Urothelium cell line (cell line): ENCODE measurements around the gene HOXA2.
A peak's percentile ranks its signal among the peaks of the same experiment; 100 is the strongest.

Experiments
- DNase-seq: peaks from one replicate; pipeline ENCODE4 v3.0.0; 2011; ENCODE audit warnings: low spot score, mixed read lengths
- FAIRE-seq: peaks from 2 replicates; lab custom pipeline; 2011; peaks lifted over from hg19 to GRCh38; lab: Jason Lieb, UNC

The HOXA2 gene

DNA sequence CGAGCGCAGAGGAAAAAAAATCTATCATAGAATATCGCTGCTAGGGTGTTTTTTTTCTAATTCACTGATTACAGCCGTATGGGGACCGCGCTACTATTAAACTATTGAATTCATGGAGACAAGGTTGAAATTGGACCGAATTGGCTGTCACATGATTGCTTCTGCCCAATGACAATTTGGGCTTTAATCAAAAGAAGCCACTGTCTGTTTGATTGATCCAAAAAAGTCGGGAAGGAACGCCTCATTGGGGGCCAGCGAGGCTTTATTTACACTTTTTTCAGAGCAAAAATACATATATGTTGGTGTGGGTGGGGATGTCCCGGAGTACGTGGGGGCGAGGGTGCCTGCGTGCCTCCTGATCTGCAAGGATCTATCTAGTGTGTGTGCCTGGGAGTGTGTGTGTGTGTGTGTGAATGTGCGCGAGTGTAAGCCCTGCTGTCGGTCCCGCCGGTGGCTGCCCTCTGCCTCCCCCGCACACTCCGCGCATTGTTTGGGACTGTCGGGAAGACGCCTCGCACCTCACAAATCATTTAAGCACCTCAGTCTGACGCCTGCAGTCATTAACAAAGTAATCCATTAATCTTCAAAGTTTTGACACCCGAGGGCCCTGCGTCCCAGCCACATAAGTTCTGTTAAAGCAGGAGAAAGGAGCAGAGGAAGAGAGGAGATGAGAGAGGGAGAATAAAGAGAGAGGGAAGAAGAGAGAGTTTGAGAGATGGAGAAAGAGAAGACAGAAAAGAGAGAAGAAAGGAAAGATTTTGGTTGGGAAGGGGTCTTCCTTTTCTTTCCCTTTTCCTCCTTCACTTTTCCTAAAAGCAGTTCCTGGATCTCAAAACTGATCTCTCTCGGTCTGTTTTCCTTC is at the start of gene HOXA2:
Gene HOXA2, minus strand, starts transcription at position 103 of the 862 bp plus-strand sequence. CDS start 183 bp downstream, outside the sequence.
- FAIRE-seq (peak; percentile 68), DNase-seq (no peak)

DNA sequence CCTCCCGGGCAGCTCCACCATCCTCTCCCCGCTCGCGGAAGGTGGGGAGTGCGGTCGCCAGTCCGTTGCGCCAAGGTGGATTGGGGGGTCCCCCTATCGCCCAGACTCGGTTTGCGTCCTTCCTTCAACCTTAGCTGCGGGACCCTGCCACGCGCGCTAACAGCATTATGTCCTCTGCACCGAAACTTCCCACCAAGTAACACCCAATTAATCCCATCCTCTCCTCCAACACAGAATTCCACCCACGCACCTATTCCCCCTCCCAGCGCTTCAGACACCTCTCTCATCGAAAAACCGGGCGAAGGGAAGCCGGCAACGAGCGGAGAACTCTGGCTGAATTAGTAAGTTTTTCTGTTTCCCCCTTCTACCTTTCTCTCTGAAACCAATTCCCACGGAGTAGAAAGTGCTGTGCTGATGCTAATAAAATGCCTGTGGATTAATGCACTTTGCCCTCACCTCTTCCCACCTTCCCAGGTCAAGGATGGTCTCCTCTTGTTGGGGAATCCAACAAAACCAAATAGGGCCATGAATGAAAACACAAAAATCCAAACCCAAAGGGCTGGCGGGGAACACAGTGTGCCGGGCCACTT is 49.0 kb upstream of the HOXA2 start:
- FAIRE-seq (no peak), DNase-seq (no peak)

DNA sequence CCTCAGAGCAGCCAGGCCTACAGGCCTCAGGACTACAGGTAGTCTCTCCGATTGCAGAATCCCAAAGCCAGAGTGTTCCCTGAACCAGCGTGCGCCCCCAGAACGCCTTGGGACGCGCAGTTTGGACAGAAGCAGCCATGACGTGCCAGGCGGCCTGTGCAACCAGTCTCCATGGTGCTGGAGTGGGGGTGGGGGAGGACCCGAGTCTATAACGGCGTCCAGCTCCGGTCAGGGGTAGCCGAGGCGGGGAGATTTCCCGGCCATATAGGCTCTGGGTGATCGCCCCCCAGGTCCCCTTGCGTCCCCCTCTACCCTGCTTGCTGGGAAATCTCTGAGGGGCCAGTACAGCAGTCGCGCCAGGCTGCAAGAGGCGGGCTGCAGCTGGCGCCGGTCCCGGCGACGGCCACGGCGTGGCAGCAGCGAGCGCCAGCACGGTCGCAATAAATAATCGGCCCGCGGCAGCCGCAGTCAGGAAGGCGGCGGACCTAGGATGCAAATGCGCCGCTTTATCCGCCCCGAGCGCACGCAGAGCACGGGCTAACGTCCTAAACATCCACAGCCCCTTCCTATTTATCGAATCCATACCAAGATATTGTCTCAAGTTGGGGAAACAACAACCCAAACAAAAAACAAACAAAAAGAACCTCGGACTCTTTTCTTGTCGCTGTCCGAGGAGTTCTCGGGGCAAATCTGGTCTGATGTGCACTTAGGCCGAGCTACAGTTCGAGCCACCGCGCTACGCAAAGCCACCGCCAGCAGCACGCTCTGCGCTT is 48.3 kb upstream of the HOXA2 start:
- FAIRE-seq (peak; percentile 97), DNase-seq (peak; percentile 92)

DNA sequence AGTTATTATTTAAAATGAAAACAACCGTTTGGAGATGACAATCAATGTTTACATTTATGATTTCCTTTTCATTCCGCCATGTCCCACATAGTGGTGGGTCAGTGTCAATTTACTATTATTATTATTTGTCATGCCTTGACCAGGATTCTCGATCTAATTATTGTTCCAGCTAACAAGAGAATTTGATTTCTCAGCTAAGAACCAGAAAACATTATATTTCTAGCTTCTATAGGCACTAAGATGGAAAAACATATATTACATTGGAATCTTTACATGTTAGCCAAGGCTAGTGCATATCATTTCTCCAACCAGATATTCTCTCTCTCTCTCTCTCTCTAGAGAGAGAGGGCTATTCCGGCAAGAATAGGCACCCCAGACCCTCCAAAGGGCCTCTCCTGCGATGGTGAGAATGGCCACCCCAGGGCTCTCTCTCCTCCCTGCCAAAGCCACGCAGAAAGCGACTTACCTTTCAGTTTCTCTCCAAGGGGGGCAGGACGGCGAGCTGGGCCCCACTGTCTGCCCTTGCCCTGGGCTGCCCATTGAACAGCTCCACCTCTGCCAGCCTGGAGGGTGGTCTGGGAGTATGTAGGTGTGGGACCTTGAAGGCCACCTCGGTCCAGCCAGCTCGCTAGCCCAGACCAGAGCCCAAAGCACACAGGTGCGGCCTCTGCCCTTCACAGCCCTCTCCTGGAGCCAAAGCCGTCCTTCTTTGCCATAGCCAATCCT is 47.5 kb upstream of the HOXA2 start:
- FAIRE-seq (no peak), DNase-seq (no peak)

DNA sequence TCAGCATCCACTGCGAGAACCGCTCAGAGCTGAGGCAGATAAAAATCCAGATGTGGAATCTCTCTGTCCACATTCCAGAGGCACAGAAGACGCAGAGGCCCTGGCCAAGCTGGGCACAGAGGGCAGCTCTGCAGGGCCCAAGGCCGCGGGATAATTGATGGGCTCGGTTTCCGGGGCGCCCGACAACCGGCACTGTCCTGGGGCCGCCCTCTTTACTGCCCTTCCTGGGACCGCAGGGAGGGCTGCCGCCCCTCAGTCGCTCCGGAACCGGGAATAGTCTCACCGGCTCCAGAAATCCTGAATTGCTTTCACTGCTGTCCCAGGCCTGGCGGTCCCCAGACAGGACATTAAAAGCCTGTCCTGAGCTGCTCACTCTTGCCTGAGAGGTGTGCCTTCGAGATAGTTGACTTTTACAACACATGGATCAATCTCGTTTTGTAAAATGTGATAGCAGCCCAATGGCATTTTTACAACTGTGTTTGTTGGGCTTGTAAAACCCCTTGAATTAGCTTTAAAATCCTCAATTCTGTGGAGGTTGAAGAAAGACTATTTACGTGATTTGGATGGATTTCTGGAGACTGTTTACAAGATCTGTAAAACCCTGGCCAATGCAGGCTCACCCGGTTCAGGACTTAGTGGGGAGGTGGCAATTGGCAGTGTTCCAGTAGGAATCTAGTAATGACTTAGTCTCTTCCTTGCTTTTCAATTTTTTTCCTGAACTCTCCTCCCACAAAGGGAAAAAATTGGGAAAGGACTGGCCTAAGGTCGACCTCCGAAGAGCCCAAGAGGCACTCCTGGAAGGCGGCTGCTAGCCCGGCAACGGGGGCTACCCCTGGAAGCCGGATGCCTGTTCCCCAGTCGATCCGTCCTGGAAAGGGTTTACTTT is 46.5 kb upstream of the HOXA2 start:
- FAIRE-seq (no peak), DNase-seq (no peak)

DNA sequence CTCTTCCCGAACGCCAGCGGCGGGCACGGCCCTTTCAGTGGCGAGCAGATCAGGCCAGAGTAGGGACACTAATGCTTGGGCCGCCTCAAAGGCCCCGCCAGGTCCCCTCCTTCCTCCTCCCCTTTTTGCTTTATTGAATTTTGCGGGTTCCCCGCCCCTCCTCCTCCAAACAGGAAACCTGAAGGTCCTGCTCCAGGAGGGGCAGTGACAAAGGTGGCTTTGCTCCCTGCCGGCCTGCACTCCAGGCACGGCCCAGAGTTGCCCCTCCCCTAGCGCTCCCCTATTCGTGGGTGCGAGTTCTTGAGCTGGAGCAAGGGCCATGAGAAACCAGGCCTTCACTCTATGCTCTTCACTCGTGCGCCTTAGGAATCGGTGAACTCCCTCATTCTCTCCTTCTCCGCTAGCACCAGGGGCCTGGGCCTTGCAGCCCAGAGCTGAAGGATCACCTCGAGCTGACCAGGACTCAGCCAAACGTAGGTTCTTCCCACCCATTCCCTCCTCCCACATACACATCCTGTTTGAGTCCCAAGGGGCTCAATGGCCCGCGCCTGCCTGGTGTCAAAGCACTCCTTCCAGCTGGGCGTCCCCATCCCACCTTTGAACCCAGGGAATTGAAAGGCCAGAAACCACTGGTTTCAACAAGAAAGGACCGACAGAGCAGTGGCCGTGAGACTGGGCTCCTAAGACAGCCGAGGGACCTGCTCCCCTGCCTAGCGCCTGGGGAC is 45.7 kb upstream of the HOXA2 start:
- DNase-seq = no peak
- no peak for FAIRE-seq

DNA sequence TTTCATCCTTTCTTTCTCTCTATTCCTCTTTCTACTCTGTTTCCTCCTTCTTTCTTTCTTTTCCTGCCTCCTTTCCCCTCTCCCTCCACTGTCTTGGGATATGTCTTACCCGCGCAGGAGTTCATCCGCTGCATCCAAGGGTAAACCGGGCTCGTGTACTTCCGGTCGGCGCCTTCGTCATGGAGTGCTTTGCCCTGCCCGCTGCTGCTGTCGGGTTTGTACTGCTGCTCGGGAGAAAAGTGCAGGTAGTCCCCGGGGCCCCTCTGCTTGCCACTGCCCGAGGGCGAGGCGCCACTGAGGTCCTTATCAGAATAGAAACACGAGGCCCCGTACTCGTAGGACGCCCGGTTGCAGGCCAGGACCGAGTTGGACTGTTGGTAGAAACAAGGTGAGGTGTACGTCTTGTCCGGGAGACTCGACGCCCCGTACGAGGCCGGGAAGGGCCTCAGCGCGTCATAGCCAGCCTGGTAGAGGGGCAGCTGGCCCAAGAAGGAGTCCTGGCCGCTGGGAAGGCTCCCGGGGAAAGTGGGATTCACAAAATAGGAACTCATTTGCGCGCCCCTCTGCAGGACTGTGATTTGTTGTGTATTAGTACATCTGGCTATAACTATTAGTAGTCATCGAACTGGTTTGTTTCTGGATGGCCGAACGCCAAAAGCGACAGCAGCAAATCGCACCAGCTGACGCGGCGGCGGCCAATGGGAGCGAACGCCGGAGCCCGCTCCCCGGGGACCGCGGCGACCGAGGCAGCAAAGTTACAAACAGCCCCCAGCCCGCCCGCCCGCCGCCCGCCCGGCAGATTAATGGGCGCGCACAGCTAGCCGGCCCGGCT is 44.9 kb upstream of the HOXA2 start, which contains the start of gene HOXA6:
Gene HOXA6, minus strand, starts transcription at position 576 of the 832 bp plus-strand sequence. Its CDS starts 25 bp downstream, at position 551.
- FAIRE-seq (no peak), DNase-seq (no peak)

DNA sequence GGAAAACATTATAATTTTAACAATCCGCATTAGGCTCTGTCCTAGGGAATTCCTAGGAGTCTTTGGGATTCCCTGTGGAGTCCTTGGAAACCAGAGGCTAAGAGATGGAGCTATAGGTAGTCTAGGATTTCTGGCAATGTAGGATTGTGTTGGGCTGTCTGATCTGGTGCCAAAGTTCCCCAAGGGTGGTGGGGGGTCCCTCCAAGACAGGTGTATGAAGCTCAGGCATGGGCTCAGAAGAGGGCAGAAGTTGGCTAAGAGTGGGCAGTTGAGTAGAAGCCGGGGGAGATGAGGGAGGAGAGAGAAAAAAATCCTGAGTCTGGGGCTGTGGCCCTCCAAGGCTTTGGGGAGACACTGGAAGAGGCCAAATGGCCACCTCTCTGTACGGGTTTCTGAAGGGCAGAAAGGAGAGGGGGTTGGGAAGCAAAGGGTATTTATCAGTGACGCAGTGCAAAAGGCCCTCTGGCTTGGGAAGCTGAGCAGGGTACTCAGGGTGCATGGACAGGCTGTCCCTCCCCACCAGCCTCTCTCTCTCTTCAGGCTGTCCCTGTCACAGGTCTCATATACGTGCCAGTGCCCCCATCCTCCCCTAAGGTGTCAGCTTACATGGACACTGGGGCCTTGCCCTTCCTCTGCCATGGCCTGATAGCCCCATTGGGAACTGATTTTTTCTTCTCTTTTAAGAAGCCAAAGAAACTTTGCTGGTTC is 44.2 kb upstream of the HOXA2 start:
- FAIRE-seq (no peak), DNase-seq (no peak)

DNA sequence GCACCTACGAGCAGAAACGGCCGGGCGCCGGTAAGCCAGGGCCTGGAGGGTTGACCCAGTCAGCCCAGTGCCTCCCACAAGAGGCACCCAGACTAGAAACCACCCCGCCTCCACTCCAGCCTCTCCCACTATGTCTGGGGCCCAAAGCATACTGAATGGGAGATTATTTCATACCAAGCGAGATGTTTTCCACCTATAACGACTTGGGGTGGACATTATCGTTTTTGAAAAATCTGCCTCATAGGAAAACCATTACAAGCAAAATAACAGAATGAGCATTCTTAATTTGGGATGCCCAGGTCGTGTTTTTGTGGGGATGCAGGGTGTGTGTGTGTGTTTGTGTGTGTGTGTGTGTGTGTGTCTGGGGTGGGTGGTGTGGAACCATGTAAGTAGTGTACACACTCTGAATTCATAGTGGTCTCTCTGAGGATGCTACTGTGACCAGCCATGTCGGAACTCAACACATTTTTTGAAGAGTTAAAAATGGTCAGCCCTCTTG is 43.5 kb upstream of the HOXA2 start:
- FAIRE-seq (no peak), DNase-seq (no peak)

DNA sequence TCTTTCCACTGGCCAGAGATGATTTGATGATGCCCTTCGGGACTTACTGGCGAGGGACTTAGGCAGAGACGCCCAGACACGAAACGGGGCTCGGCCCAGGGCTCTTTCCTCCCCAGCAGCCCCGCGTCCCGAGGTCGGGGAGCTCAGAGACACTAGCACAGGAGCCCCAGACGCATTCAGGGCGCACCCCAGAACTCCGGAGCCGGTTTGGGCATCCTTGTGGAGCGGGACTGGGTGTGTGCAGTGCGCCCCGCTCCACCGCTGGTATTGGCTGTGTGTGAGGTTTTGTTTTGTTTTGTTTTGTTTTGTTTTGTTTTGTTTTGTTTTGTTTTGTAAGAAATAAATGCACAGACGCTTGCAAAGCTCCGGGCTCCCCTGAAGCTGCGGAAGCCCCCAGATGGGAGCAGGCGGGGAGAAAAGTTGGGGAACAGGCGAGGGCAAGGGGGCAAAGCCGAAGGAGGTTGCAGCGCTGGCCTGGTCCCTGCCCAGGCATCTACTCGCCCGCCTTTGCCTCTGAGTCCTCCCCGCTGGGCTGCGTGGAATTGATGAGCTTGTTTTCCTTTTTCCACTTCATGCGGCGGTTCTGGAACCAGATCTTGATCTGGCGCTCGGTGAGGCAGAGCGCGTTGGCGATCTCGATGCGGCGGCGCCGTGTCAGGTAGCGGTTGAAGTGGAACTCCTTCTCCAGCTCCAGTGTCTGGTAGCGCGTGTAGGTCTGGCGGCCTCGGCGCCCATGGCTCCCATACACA is 42.9 kb upstream of the HOXA2 start:
- FAIRE-seq = no peak

DNA sequence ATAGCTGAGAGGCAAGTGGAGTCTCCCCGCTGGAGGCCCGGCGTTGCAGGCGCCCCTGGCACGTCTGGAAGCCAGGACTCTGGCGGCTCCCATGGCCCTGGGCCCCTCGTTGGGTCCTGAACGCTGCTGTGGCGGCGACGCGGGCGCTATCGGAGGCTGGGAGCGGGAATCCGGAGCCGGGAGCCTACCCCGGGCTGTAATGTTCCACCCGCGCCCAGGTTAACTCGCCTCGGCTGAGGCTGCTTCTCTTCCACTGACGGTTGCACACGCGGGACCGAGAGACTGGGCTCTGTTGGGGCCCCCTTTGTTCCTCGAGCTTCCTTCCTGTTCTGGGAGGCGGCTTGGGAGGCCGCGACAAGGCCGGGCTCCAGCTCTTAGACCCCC is 42.3 kb upstream of the HOXA2 start:
- FAIRE-seq = no peak
- DNase-seq = no peak

More for the DNA sequence above, 42.9 kb upstream of the HOXA2 start:
- no peak for DNase-seq

DNA sequence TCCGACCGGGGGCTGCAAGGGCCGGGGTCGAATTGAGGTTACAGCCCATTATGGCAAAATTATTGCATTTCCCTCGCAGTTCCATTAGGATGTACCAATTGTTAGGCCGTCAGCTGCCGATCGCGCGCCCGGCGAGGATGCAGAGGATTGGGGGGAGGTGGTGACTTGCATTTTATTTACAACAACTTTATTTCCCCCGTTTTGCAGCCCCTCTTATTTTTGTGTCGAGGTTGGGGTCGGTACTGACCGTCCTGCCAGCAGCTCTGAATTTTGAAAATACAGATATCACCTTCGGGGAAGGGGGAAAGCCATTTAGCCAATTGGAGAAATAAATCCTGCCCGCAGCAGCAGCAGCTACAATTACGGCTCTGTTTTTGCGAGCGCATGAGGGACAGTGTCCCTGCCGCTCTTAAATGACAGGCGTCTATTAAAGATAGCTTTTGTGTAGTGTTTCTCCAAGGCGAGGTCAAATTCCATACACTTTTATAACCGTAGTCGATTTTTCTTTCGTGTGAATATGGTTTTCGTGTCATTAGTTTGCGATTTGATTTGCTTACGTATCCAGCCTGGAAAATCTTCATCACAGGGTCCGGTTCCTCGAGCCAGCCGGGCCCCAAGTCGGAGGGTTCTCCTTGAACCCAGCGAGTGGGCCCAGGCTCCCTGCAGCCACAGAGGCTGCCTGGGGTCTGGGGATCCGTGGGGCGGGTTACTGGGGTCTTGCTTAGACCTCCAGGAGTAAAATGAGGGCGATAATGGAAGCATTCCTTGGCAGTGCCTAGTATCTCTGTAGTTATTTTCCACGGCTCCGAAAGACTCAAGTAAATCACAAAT is 41.7 kb upstream of the HOXA2 start:
- no peak for DNase-seq
- peak; percentile 46 for FAIRE-seq

DNA sequence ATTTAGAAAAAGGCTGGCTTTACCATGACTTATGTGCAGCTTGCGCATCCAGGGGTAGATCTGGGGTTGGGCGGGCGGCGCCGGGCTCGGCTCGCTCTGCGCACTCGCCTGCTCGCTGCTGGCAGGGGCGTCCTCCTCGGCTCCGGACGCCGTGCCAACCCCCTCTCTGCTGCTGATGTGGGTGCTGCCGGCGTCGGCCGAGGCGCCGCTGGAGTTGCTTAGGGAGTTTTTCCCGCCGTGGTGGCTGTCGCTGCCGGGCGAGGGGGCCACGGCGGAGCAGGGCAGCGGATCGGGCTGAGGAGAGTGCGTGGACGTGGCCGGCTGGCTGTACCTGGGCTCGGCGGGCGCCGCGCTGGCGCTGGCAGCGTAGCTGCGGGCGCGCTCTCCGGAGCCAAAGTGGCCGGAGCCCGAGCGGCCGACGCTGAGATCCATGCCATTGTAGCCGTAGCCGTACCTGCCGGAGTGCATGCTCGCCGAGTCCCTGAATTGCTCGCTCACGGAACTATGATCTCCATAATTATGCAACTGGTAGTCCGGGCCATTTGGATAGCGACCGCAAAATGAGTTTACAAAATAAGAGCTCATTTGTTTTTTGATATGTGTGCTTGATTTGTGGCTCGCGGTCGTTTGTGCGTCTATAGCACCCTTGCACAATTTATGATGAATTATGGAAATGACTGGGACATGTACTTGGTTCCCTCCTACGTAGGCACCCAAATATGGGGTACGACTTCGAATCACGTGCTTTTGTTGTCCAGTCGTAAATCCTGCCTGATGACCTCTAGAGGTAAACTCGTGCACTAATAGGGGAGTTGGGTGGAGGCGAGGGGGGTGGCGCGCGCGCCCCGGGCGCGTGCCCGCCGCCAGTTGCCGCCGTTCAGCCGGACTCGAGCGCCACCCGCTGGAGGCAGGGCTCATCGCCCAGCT is 40.8 kb upstream of the HOXA2 start, which contains the start of gene HOXA5:
Gene HOXA5, minus strand, starts transcription at position 659 of the 927 bp plus-strand sequence. Its CDS starts 74 bp downstream, at position 585.
- DNase-seq (peak; percentile 94), FAIRE-seq (peak; percentile 87)

DNA sequence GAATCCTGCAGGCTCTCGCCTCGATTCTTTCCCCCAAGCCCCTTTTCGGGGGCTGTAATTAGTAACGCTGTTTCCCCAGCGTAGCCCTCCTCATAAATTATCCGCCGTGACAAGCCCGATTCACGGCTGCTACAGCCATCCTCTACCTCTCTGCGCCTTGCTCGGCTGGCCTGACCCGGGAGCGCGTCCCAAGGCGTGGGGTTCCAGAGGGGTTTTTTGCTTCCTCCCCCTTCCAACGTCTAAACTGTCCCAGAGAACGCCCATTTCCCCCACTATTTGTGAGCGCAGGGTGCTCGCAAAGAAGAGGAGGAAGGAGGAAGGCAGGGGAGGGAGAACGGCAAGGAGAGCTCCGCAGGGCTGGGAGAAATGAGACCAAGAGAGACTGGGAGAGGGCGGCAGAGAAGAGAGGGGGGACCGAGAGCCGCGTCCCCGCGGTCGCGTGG is 40.1 kb upstream of the HOXA2 start:
- FAIRE-seq (peak; percentile 73), DNase-seq (no peak)
